Activated gamma-delta T cell treated with anti-CD3 and anti-CD28 coated beads, Interleukin-2, amount 50 U/mL, for 16 hours (primary cell): Measurements from ENCODE around the gene MKI67.
"Not testable (repeated sequence)": the region's sequence is repeated elsewhere in the genome, so short reads cannot be mapped to it uniquely, and the experiment has no call there.

Experiments used
- DNase-seq: peaks from one replicate; pipeline ENCODE4 v3.0.0-alpha.2; 2020; ENCODE audit warnings: low read depth

Gene MKI67

GRCh38 chr10:128103229-128103714, 23.0 kb downstream of the MKI67 start:
- peak; percentile 39 for DNase-seq

- DNase-seq: no peak
Observed at GRCh38 chr10:128102480-128103228, 23.6 kb downstream of the MKI67 start.

GRCh38 chr10:128101901-128102300, 24.3 kb downstream of the MKI67 start:
- no peak for DNase-seq

GRCh38 chr10:128099901-128100300, 26.3 kb downstream of the MKI67 start:
- DNase-seq: no peak

- DNase-seq: no peak
Observed at GRCh38 chr10:128098631-128099030, 27.6 kb downstream of the MKI67 start.

- no peak for DNase-seq
Observed at GRCh38 chr10:128097783-128098182, 28.4 kb downstream of the MKI67 start.

GRCh38 chr10:128096486-128097199, 29.6 kb downstream of the MKI67 start:
- no peak for DNase-seq

- DNase-seq: no peak
Observed at GRCh38 chr10:128095753-128096469, 30.3 kb downstream of the MKI67 start.

GRCh38 chr10:128095027-128095752, 31.0 kb downstream of the MKI67 start:
- DNase-seq: no peak

GRCh38 chr10:128094596-128094995, 31.6 kb downstream of the MKI67 start:
- not testable (repeated sequence) for DNase-seq

- no peak for DNase-seq
Observed at GRCh38 chr10:128092454-128092853, 33.8 kb downstream of the MKI67 start.

GRCh38 chr10:128091636-128092210, 34.5 kb downstream of the MKI67 start:
- no peak for DNase-seq

GRCh38 chr10:128087884-128088709, 38.1 kb downstream of the MKI67 start:
- no peak for DNase-seq

- DNase-seq: no peak
Observed at GRCh38 chr10:128087146-128087883, 38.9 kb downstream of the MKI67 start.

- DNase-seq: no peak
Observed at GRCh38 chr10:128086003-128086863, 40.0 kb downstream of the MKI67 start.

- no peak for DNase-seq
Observed at GRCh38 chr10:128084991-128085390, 41.2 kb downstream of the MKI67 start.

- no peak for DNase-seq
Observed at GRCh38 chr10:128084364-128084763, 41.9 kb downstream of the MKI67 start.

- DNase-seq: no peak
Observed at GRCh38 chr10:128083191-128083895, 42.9 kb downstream of the MKI67 start.
